D721Med (cell line): ENCODE data around the gene ACTG1.

Experiments used
- DNase-seq: peaks from one replicate; pipeline ENCODE4 v3.0.0; 2011; ENCODE audit warnings: low spot score; ENCODE audit not compliant: insufficient read length
- FAIRE-seq: peaks from 2 replicates; lab custom pipeline; 2011; peaks lifted over from hg19 to GRCh38; lab: Jason Lieb, UNC
- CTCF ChIP-seq: IDR thresholded peaks from 2 replicates; pipeline ENCODE4 v1.5.1; 2012; ENCODE audit warnings: mild to moderate bottlenecking, control low read depth; ENCODE audit not compliant: insufficient read depth; ENCODE audit errors: missing control alignments

The ACTG1 gene

DNA sequence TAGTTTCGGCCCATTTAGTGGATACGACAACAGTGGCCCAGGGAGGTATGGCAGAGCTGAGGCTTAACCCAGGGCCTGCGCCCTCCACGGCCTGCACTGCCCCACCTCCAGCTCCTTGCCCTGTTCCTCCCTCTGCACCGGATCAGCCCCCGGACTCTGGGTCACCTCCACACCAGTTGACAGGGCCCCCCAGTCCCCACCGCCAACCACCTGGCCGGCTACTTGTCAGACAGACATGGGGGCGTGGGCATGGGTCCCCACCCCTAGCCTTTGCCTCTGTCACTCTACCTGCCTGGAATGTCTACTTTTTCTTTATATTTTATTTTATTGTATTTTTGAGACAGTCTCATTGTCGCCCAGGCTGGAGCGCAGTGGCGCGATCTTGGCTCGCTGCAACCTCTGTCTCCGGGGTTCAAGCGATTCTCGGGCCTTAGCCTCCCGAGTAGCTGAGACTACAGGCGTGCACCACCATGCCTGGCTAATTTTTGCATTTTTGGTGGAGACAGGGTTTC is 3.0 kb upstream of the ACTG1 start:
- no peak for DNase-seq
- FAIRE-seq, result no peak
- TF ChIP-seq CTCF, result no peak

- DNase-seq (no peak), FAIRE-seq (no peak)
These were observed 2.3 kb upstream of the ACTG1 start for GRCh38 chr17:81514739-81515529.

GRCh38 chr17:81514489-81514738 is 1.8 kb upstream of the ACTG1 start:
- DNase-seq, result no peak
- no peak for FAIRE-seq
- no peak for TF ChIP-seq CTCF

More at GRCh38 chr17:81514739-81515529, 2.3 kb upstream of the ACTG1 start:
- no peak for TF ChIP-seq CTCF

DNA sequence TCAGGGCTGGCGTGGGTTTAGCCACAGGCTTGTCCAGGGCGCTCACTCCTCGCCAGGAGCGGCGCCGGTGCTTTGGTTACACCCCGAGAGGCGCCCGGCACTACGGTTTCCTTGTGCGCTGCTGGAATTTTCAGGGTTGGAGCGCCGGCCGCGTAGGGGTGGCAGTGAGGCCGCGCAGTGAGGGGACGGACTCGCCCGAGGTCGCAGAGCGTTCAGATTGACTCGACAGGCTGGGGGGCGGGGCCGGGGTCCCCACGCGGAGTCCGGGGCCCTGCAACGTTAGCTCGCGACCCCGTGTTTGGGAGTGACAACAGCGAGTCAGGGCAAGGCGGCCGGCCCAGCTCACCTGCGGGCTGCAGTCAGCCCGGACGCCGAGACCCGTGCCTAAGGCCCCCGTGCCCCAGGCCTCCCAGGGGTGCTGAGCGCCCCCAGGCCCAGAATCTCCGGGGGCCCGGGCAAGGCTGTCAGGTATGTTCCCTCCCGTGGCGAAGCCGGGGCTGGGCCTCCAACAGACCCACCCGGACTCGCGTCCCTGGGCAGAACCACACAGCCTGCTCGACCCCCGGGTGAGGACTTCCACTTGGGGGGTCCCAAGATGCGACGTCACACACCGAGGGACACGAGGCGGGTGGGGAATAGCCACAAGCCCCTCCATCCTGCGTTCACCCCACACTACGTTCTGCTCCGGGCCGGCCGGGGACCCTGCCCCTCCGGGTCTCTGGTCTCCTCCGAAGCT is 1.3 kb upstream of the ACTG1 start:
- TF ChIP-seq CTCF, result no peak
- no peak for DNase-seq

GRCh38 chr17:81513372-81513752 is 763 bp upstream of the ACTG1 start:
- no peak for TF ChIP-seq CTCF
- FAIRE-seq (no peak), DNase-seq (no peak)

More for the DNA sequence above, 1.3 kb upstream of the ACTG1 start:
- no peak for FAIRE-seq

DNA sequence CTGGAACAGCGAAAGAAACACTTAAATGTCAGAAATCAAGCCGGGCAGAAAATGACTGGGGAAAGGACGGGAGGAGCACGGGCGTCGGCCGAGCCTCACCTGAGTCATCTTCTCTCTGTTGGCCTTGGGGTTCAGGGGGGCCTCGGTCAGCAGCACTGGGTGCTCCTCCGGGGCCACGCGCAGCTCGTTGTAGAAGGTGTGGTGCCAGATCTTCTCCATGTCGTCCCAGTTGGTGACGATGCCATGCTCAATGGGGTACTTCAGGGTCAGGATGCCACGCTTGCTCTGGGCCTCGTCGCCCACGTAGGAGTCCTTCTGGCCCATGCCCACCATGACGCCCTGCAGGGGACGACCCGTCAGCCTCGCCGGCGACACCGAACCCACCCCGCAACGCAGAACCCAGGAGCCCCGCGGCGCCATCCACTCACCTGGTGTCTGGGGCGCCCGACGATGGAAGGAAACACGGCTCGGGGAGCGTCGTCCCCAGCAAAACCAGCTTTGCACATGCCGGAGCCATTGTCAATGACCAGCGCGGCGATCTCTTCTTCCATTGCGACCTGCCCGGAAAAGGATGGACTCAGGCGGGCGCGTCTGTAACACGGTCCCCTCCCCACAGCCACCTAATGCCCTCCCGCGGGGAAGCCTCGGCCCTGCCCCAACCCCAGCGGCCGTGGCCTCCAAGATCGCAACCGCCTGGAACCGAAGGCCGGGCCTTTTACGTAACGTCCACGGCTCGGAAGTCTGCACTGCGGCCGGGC is 616 bp downstream of the ACTG1 start:
- no peak for TF ChIP-seq CTCF
- FAIRE-seq (no peak), DNase-seq (no peak)

DNA sequence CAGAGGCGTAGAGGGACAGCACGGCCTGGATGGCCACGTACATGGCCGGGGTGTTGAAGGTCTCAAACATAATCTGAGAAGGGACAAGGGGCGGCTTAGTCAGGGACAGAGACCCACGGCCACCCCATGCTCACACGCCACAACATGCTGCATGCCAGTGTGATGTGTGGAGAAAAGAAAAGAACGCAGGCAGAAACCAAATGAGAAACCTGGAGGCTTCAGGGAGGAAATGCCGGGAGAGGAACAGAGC is 1.1 kb downstream of the ACTG1 start:
- no peak for FAIRE-seq
- DNase-seq, result no peak
- no peak for TF ChIP-seq CTCF
